NCI-H2081 treated with DMSO at 0.1 percent for 48 hours (cell line): ENCODE results near the gene CDC42BPA.
"Not testable (repeated sequence)": the region's sequence is repeated elsewhere in the genome, so short reads cannot be mapped to it uniquely, and the experiment has no call there.

Experiments used
- DNase-seq: peaks from one replicate; lab custom pipeline; 2025; lab: John Stamatoyannopoulos, UW

The CDC42BPA gene

DNA sequence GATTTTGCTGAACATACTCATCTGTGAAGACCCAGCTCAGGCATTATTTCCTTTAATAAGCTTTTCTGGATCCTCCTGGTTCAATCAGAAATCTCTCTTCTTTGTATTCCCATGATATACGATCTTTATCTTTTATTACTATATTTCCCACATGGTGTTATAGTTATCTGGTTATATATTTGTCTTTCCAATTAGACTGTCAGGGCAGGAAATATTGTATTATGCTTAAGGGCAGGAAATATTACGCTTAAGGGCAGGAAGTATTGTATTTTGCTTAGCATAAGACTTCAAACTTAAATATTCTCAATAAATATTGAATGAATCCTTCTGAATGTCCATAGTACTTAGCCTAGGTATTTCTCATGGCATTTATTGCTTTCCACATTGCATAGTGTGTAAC is 256.0 kb downstream of the CDC42BPA start:
- DNase-seq = no peak

DNA sequence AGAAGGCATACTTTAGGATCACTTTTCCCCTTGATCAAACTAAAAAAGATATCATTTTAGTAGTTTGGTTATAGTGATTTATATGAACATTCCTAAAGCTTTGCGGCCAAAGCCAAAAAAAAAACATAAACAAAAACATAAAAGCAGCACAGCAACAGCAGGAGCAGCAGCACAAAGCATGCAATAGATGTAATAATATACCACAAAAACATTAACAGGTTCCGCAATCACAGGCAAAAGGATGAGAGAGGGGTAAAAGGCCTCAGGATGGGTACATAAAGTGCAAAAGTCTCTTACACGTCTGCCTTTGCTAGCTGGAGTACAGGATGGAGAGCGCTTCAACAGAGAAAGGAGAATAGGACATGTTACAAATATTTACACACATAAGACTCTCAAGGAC is 259.2 kb downstream of the CDC42BPA start:
- no peak for DNase-seq

DNA sequence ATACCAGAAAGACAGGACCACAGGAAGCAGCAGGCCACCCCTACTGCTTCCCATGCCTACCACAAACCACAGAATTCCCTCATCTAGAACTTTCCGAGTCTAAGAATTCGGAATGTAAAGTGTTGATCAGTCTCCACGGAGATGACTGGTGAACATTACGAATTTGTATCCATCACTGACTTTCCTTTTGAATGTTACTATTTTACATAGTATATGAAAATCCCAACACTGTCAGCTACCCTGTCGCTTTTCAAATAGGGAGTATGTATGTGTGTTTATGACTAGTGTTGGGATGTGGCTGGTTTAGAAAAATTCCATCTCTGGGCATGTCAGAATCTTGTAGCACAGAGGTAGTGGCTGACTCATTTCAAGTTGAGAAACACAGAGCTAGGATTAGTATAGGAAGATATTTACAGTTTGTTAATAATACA is 260.0 kb downstream of the CDC42BPA start:
- DNase-seq = no peak

DNA sequence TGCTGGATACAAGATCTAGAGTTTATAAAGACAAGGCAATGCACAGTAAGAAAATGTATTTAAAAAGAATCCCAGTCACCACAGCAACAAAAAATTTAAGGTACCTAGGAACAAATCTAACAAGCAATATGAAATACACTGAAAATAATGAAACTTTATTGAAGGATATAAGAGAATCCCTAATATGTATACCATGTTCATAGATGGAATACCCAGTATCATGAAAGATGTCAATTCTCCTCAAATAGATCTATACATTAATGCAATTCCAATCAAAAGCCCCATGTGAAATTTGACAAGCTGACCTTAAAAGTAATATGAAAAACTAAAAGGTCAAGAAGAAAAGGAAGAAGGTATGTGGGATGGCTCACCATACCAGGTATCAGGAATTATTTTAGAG is 269.0 kb downstream of the CDC42BPA start:
- no peak for DNase-seq

DNA sequence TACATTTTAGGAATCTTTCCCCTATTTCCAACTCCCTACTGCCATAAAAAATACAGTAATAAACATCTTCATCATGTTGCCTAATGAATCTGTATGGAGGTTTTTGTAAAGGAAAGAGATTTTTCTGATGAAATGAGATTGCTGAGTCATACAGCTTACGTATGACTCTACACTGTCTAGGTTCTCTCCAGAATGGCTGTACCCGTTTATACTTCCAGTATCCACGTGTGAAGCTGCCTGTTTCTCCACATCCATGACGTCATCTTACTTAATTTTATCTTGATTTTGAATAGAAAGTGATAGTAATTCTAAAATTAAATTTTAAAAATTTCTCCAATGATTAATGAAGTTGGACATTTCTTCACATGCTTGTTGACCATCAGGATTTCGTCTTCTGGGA is 274.5 kb downstream of the CDC42BPA start:
- no peak for DNase-seq

DNA sequence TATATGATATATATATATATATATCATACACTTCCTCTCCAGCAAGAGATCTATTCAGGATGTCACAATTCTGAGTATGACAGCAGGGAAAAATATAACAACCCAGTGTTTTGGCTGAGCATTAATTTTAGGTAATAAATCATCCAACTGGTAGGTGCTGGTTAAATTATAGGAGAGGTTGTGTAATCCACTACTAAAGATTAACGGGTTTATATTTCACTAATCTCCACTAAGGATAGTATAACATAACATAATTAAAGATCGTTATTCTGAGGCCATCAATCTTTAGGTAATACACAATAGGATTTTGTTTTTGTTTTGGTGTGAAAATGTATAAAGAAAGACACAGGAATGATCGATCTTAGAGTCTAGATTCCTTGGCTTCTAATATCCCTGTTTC is 276.0 kb downstream of the CDC42BPA start:
- DNase-seq = peak; percentile 2

DNA sequence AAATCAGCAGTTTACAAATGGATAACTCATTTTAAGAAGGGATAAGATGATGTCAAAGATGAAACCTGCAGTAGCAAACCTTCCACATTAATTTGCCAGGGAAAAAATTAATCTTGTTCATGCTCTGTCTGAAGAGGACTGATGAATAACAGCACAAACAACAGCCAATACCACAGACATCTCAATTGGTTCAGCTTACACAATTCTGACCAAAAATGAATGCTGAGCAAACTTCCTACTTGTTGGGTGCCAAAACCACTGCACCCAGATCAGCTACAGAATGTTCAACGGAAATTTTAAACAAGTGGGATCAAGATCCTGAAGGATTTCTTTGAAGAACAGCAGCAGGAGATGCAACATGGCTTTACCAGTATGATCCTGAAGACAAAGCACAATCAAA is 279.9 kb downstream of the CDC42BPA start:
- no peak for DNase-seq

DNA sequence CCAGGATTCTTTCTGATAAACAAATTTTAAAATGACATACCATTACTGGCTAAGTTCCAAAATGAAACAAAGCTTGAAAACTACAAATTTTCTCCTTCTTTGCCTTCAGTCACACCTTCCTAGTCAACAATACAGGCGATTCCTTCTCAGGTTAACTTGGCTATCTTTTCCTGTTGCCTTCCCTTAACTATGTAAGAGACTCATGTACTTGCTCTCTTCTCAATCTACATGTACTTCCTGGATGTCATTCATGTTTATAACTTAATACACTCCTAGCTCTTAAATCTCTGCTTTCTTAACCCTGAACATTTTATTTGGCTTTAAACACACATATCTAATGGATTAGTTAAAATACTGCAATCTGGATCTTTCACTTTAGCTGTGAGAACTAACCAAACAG is 281.2 kb downstream of the CDC42BPA start:
- DNase-seq = no peak

DNA sequence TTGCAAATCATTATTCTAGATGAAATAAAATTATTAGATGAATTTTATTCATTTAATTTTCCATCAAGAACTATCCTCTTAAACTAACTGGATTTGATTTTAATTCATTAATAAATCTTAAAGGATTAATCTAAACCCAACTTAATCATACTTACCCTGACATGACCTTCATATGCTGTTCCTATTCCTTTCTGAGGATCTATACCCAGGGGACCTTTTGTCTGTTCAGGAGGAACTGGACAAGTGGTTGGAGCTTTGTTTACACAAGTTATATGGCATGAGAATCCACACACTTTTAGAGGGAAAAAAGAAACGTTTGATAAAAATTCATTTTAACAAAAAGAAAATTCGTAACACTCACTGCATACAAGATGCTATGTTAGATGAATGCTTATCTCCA is 283.0 kb downstream of the CDC42BPA start:
- no peak for DNase-seq

DNA sequence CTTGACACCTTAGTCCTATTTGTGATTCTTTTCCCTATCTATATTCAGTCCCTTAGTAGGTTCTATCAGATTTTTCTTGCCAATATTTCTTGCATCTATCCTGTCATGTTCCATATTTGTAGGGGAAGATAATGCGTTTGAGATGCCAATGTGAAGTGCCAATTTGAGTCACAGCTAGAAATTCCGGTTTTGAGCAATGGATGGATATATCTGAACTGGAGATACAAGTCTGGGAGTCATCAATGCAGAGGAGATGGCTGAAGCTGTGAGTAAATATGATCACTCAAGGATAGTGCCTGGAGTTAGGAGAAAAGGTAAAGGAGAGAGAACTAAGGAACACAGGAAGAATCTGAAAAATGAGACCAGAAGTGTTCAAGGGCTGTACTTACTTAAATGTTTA is 284.4 kb downstream of the CDC42BPA start:
- no peak for DNase-seq

DNA sequence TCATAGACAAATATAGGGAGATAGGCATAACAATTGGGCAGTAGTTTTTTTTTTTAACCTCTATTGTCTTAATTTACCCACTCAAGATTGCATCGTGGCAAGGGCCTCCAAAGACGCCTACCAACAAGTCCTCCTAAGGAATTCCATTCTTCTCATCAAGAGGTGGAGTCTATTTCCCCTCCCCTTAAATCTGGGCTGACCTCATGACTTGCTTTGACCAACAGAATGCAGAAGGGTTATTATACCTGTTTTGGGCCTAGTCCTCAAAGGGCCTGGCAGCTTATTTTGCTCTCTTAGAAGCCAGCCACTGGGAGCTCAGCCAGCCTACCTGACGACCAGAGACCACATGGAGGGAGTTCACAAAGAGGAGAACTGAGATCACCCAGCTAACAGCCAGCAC is 285.9 kb downstream of the CDC42BPA start:
- no peak for DNase-seq

DNA sequence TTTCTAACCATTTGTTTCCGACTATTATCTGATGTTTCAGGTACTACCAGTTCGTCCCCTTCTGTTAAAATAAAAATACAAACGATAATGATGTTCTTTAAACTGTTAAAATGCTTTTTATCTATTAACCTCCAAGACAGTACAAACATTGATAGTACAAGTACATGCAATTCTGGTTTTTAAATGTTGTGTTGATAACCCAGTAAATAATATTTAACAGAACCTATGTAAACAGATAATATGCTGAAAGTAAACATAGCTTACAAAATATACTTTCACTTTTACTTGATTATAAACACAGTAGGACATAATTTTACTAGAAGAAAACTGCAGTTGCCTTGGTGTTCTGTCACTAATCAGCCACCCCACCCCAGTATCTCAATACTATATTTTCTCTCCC is 301.3 kb downstream of the CDC42BPA start:
- no peak for DNase-seq

DNA sequence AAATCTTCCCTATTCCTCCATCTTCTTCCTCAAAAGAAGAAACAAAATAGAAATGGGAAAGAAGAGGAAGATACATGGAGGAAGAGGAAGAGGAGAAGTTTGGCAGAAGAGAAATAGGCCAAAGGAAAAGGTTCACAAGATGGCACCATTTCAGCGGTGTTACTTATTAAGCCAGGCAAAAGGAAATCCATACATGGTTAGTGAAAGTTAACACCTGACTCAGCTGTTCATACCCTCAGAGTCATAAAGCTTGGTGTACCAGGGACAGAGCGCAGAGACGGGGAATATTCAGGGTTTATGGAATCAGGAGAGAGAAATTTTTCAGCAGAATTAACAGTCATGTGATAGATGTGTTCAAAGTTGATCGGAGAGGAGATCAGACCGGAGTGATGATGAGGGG is 307.6 kb downstream of the CDC42BPA start:
- DNase-seq = no peak

DNA sequence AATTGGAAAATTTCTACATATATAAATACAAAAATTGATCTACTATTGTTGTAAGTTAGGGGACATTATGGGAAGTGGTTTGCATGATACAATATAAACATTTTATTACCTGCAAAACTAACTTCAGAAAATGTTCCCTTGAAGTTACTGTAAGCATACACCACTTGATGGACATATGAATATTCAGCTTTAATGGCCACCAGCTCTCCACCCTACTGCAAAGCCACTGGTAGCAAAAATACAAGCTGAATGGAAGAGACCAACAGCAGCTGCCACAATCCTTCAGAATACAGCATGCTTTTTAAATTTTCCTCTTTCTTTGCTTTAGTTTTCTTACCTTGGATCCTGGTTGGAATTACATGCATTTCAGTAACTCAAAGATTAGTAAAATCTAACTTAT is 308.4 kb downstream of the CDC42BPA start:
- no peak for DNase-seq

DNA sequence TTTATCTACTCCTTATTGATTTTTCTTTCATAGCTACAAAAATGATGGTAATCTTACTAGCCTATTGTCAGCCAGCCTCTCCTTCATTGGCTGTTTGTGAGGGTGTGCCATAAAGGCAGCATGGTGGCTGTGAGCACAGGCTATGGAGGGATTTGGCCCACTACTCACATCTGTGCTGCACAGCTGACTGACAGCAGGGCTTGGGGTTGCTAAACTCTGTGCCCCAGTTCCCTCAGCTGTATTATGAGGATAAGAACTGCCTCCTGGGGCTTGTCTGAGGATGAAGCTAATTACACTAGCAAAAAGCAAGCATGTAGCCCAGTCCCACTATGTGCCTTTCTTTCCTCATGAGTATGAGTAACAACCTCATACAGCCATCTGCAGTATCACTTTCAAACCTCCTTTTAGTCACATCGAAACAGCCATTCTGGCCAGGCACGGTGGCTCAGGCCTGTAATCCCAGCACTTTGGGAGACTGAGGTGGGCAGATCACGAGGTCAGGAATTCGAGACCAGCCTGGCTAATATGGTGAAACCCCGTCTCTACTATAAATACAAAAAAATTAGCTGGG is 312.0 kb downstream of the CDC42BPA start:
- DNase-seq = no peak

DNA sequence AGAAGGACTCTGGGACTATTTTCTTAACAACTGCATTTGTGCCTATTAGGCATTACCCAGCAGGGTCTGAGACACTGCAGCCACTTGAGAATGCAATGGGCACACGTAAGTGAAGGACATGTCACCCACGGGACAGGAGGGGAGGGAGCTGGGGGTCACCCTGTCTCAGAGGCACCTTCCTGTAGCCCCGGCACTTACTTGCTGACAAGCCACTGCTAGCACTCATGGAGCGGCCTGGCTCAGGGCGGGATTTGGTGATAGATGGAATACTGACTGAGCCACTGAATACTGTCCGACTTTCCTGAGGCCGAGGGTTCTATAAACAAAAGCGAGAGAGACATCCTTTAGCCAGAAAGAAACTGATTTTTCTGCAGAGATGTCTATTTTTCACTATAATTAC is 313.5 kb downstream of the CDC42BPA start:
- no peak for DNase-seq

DNA sequence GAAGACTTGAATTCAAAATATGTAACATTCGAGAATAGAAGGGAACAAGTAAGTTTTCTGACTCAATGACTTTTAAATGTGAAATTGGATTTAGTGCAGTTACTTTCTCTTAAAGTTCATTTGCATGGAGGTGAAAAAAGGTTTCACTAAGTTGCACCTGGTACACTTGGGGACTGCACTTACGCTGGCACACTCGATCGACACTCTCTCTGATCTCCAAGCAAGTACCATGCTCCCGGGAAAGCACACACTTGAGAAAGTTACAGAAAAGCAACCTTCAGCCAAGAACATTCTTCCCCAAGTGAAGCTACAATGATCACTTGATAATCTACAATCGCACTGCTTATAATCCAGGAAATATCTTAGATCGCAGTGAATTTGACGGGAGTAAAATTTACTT is 315.1 kb downstream of the CDC42BPA start:
- DNase-seq = no peak

DNA sequence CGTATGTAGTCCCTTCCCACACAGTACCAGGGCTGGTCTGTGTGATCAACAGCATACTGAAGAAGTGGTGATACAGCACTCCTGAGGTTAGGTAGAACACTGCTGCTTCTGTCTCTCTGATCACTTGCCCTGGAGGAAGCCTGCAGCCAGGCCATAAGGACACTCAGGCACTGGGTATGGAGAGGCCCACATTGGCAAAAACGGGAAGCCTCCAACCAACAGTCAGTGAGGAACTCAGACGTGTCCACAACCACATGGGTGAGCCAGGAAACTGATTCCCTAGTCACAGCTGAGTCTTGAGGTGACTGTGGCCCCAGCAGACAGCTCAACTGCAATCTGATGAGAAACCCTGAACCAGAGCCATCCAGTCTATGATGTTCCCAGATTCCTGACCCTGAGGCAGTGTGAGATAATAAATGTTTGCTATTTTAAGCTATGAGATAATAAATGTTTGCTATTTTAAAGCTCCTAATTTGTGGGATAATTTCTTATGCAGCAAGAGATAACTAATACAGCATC is 315.7 kb downstream of the CDC42BPA start:
- no peak for DNase-seq

DNA sequence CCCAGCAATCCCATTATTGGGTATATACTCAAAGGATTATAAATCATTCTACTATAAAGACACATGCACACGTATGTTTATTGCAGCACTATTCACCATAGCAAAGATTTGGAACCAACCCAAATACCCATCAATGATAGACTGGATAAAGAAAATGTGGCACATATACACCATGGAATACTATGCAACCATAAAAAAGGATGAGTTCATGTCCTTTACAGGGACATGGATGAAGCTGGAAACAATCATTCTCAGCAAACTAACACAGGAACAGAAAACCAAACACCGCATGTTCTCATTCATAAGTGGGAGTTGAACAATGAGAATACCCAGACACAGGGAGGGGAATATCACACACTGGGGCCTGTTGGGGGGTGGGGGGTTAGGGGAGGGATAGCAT is 318.7 kb downstream of the CDC42BPA start:
- DNase-seq = not testable (repeated sequence)

DNA sequence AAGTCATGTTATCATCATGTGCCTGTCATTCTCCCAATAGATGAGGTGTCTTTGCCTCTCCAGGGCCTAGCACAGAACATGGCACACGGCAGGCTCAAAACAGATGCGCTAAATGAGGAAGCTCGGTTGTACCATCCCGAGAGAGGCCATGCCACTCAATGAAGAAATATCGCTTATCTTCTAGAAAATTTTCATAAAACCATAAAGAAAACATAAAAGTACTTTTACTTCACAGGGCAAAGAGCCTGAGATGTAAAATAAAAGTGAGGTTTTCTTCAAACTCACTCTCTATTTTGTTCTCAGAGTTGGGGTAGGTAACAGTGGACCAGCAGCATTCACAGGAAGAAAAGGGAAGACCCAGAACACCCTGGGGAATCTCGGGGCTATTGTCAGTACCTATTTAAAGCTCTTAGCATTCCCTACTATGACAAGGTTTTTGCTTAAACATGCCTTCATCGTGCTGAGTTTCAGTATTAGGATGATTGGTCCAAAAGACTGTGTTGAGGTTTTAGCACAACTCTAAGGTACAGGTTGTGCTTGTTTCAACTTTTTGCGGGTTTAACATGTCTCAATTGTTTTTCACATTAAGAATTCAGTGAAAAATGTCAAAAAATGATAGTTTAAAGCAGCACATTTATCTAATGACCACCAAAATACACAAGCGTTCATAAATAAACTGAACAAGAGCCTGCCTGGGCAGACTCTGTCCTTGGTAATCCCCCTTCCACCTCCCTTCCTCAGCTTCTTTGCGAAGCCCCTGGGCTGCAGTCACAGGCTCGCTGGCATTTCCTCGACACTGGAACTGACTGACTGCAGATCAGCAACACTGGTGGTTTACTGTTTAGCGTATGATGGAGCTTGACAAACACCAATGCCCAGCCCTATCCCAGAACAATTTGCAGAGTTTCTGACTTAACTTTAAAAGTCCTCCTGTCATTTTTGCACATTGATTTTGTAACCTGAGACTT is 322.6 kb downstream of the CDC42BPA start:
- no peak for DNase-seq

DNA sequence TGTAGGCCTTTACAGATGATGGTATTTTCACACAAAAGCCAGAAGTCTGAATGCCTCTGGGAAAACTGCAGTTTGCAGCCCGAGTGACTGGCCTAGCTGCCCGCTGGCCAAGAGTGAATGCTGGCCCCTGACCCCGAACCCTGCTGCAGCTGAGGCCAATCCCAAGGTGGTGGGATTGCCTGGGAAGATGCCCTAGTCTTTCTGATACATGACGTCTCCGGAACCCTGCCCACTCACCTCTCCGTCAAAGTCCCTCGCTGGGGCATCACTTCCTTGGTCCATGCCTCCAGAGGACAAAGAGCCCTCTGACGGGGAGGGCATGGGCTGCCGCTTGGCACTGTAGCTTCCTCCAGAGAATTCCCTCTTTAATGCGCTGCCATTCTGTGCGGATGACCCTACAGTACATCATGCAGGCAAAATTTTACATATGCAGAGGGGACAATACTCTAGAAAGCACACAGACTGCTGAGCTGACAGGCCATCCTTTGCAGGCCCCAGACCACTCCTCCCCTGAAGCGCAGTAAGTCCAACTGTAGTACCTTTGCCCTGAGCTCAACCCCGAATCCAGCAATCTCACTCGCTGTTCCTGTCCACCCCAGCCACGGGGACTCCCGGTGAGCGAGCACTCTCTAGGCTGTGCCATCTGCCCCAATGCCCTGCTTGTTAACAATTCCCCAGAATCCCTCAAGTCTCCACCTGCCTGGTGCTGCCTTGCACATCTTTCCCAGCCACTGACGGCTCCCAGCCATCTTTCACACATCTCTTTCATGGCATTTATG is 323.5 kb downstream of the CDC42BPA start:
- no peak for DNase-seq

DNA sequence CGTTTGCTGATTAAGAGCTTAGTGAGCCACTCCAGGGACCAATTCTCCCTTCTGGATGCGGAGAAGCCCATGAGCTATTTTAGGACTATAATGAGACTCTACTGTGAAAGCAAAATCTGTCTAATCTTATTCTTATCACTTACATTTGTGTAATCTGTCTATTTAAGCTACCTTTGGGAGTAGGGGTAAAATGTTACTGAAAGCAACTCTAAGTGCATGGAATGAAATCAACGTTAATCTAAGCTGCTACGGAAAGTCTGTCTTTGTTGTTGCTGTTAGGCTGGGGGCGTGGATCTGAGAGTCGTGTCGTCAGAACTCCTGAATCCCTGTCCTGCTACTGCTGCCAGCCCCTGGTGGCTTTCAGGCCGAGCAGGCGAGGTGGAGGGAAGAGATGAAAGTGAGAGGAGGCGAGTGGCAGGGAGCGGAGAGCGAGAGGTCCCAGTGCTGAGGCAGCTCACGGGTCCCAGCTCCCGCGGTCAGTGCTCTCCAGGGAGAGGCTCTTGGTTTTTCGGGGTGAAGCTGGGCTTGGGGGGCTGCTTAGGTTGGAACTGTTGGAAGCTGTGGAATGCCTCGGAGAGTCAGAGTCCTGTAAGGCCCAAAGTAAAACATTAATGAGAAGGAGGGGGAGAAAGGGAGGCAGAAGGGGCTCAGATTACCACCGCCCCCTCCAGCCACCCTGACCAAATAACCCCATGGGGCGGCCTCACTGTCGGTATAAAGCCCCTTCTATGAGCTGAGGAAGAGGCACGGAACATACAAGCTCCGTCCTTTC is 324.3 kb downstream of the CDC42BPA start:
- no peak for DNase-seq
